Measurements from ENCODE around the gene YTHDF1. TPM values are rescaled to one million over a fixed set of nuclear protein-coding genes. Genes with fewer than 3 reads are reported as not detected.

YTHDF1 gene
- total RNA-seq, 1 experiment from 2014 or later, result 85.4 TPM

DNA sequence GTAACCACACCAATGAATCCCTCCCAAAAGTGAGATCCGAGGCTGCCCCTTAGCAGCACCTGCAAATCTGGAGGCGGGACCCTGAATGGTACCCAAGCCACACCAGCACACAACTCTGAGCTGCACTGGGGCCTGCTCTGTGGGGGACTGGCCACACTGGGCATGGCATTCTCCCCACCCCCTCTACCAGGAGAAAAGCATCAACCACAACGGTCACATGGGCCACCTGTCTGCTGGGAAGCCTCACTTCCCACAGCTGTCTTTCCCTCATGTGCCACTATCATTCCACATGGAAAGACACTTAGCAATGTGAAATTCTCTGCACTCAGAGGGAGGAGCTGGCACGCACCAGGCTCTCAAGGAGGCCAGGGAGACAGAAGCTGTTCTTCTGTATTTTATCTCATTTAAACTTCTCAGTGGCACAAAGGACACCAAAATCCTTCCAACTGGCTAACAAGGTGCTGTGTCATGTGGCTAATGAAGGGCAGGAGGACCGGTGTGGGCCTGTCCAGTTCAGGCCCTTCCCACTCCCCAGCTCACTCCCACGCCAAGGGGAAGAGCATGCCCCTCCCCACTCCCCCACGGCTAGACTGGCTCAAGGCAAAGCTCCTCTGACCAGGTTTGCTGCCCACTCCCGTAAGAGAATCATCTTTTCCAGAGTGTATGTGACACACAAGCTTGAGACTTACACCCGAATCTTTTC is 19.0 kb downstream of the YTHDF1 start:
- Histone ChIP-seq H4K8ac (replicated peaks; ENCODE audit: insufficient read length, low read depth, low read length) (no peak overlapping the region), H3K23me2 (ENCODE audit: insufficient read length, low read depth, low read length, poor library complexity, severe bottlenecking) (no peaks in the 10 kb centered on the region)
- H3K27ac Mint-ChIP-seq, result peak overlapping the region; percentile 0 to 39 (median 14); a peak in 3 of 7 replicates

More for the DNA sequence above, 19.0 kb downstream of the YTHDF1 start:
- Histone ChIP-seq H3K9me3 (ENCODE audit: control insufficient read depth, low read depth, low read length) (no peaks in the 10 kb centered on the region), H3K79me2 (ENCODE audit: insufficient read depth, low read length) (peaks cover 10% of the 10 kb centered on the region; the same call in 1 of the 2 replicates), H3K56ac (ENCODE audit: insufficient read length, low read depth, low read length) (no peak overlapping the region), H2BK120ac (ENCODE audit: low read depth, low read length, poor library complexity, severe bottlenecking) (no peak overlapping the region), H3K23ac (ENCODE audit: insufficient read length, low read depth, low read length) (no peak overlapping the region), H4K20me1 (ENCODE audit: control insufficient read depth, insufficient read depth, insufficient read length) (no peaks in the 10 kb centered on the region), H3K18ac (ENCODE audit: insufficient read length, low read depth, low read length) (no peak overlapping the region), H4K91ac (ENCODE audit: insufficient read length, low read depth, low read length) (no peak overlapping the region), H2BK15ac (ENCODE audit: low read depth, low read length) (no peak overlapping the region), H3K4ac (ENCODE audit: low read depth, low read length) (no peak overlapping the region), H3K27me3 (ENCODE audit: insufficient read depth, low read length) (no peaks in the 10 kb centered on the region), H3T11ph (ENCODE audit: low read length) (no peak overlapping the region), H3K79me1 (ENCODE audit: insufficient read depth, low read depth, low read length, poor library complexity, severe bottlenecking) (peaks cover 5% of the 10 kb centered on the region), H3K27ac (ENCODE audit: insufficient read length, low read depth, low read length) (no peak overlapping the region), H2BK5ac (ENCODE audit: insufficient read length, low read length) (no peak overlapping the region), H3K4me2 (ENCODE audit: insufficient read depth, insufficient read length, low read length) (no peak overlapping the region), H2AFZ (ENCODE audit: low read length) (no peak overlapping the region), H3K4me1 (ENCODE audit: insufficient read depth, low read length) (no peaks in the 10 kb centered on the region), H3K14ac (ENCODE audit: insufficient read depth, low read length) (no peak overlapping the region), H2BK12ac (ENCODE audit: insufficient read length, low read depth, low read length) (no peak overlapping the region), H3K9ac (ENCODE audit: extremely low read depth, insufficient read length, low read length) (no peak overlapping the region), H4K5ac (ENCODE audit: insufficient read length, low read depth, low read length) (no peak overlapping the region), H2AK5ac (ENCODE audit: insufficient read length, low read length) (no peak overlapping the region), H2BK20ac (ENCODE audit: low read depth, low read length, poor library complexity, severe bottlenecking) (no peak overlapping the region)
- Mint-ChIP-seq H3K36me3 (ENCODE audit: insufficient read depth in 1 of 3, low read depth in 3 of 3) (peaks cover 7 to 58% (median 53%) of the 10 kb centered on the region in 3 experiments; a peak in 6 of 7 replicates), H3K9me3 (no peaks in the 10 kb centered on the region), H3K4me1 (peaks cover 20 to 29% of the 10 kb centered on the region in 2 experiments), H3K27me3 (ENCODE audit: low read depth) (no peaks in the 10 kb centered on the region; the same call in 1 of the 2 replicates), H3K4me3 (no peak overlapping the region)
- no peak for DNase-seq
- WGBS (ENCODE audit: extremely low coverage, insufficient read length, low lambda C conversion rate), result no CpG with 5 or more reads among the region's 9 CpGs
- TF ChIP-seq, protein P1, sequence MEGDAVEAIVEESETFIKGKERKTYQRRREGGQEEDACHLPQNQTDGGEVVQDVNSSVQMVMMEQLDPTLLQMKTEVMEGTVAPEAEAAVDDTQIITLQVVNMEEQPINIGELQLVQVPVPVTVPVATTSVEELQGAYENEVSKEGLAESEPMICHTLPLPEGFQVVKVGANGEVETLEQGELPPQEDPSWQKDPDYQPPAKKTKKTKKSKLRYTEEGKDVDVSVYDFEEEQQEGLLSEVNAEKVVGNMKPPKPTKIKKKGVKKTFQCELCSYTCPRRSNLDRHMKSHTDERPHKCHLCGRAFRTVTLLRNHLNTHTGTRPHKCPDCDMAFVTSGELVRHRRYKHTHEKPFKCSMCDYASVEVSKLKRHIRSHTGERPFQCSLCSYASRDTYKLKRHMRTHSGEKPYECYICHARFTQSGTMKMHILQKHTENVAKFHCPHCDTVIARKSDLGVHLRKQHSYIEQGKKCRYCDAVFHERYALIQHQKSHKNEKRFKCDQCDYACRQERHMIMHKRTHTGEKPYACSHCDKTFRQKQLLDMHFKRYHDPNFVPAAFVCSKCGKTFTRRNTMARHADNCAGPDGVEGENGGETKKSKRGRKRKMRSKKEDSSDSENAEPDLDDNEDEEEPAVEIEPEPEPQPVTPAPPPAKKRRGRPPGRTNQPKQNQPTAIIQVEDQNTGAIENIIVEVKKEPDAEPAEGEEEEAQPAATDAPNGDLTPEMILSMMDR (conservative IDR thresholded peaks at IDR 0.05), result no peak
